HUES48 (cell line): ENCODE results near the gene TCFL5.

Experiments
- H3K27ac ChIP-seq: one replicate; pipeline ENCODE4 v1.7.0; 2013; ENCODE audit warnings: low read depth, low read length, inconsistent platforms
- H3K27me3 ChIP-seq: 2 replicates; pipeline ENCODE4 v1.6.1; 2013; ENCODE audit warnings: mild to moderate bottlenecking, low read length; ENCODE audit not compliant: control insufficient read depth, insufficient read depth
- H3K36me3 ChIP-seq: 2 replicates; pipeline ENCODE4 v1.6.1; 2013; ENCODE audit warnings: low read length; ENCODE audit not compliant: control insufficient read depth, insufficient read depth
- H3K4me1 ChIP-seq: 2 replicates; pipeline ENCODE4 v1.6.1; 2013; ENCODE audit warnings: mild to moderate bottlenecking, low read length; ENCODE audit not compliant: control insufficient read depth, insufficient read depth
- H3K4me3 ChIP-seq: 2 replicates; pipeline ENCODE4 v1.5.1; 2013; ENCODE audit warnings: mild to moderate bottlenecking, low read depth, low read length
- H3K9ac ChIP-seq: 2 replicates; pipeline ENCODE4 v1.6.1; 2013; ENCODE audit warnings: mild to moderate bottlenecking, low read depth, low read length, moderate library complexity
- H3K9me3 ChIP-seq: 2 replicates; pipeline ENCODE4 v1.6.1; 2013; ENCODE audit warnings: low read length; ENCODE audit not compliant: control insufficient read depth, insufficient read depth

The TCFL5 gene

DNA sequence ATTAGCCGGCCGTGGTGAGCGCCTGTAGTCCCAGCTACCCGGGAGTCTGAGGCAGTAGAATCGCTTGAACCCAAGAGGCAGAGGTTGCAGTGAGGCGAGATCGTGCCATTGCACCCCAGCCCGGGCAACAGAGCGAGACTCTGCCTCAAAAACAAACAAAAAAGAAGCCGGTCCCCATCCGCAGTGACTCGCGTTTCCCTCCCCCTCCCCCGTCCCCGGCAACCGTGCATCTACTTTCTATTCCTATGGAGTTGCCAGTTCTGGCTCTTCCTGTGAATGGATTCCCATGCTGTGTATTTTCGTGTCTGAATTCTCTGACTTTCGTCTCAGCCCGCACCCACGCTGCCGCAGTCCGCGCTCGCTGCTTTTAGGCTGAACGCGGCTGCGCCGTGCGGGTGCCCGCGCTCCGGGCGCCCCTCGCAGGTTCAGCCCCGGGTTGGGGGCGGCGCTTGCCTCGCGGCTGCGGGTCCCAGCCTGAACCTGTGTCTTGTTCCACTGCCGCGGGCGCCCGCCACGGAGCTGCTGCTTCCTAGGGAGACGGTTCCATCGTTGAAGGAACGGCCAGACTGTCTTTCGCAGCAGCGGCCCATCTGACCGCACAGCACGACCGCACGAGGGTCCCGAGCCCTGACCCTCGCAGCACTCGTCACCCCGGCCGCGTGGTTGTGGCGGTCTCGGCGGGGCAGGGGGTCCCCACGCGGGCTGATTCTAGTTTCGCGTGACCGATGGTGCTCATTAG is 66.4 kb downstream of the TCFL5 start:
- Histone ChIP-seq H3K4me1 (no peaks in the 10 kb centered on the region; the same call in 1 of the 2 replicates), H3K9ac (no peak overlapping the region), H3K4me3 (peak overlapping the region; percentile 73), H3K27ac (no peak overlapping the region), H3K9me3 (no peaks in the 10 kb centered on the region), H3K27me3 (peaks cover 16% of the 10 kb centered on the region), H3K36me3 (peaks cover 24% of the 10 kb centered on the region)

DNA sequence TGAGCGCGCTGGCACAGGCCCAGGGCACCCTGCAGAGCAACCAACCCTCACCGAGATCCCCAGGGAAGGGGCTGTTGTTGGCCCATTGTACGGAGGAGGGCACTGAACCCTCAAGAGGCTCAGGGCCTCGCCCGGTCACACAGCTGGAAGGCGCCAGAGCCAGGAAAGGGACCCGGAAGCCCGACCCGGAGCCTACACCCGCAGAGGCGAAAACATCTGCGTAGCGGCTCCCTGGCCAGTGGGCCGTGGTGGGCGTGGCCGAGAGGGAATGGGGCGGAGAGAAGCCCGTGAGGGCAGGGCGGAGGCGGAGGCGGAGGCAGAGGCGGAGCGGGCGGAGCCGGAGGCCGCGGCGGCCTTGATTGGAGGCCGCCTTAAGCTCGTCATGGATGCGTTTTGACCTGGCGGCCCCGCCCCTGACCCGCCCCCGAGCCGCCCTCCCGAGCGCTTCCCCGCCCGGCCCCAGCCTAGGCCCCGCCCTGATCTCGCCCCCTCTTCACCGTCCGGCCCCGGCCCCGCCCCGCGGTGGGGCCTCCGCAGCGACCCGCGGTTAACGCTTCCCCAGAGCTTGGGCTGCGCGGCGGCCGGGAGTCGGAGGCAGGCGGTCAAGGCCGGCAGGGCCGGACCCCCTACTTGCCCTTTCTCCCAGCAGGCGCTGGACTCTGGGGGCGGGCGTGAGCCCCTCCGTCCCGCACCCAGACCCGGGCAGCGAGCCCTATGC is 67.5 kb downstream of the TCFL5 start:
- Histone ChIP-seq H3K4me1 (no peaks in the 10 kb centered on the region; the same call in 1 of the 2 replicates), H3K27me3 (peaks cover 16% of the 10 kb centered on the region), H3K9ac (no peak overlapping the region), H3K4me3 (peak overlapping the region; percentile 73), H3K27ac (peak overlapping the region; percentile 47), H3K9me3 (no peaks in the 10 kb centered on the region), H3K36me3 (peaks cover 14% of the 10 kb centered on the region)

DNA sequence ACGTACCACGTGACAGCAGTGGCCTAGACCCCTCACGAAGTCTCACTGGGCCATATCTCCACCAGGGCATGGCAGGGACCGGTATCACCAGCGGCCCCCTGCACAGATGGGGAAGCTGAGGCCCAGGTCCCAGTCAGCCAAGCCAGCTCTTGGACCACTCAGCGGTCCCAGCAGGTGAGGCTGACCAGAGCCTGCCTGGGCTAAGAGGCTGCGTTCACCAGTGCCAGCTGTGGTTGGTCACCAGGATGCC is 67.9 kb downstream of the TCFL5 start:
- Histone ChIP-seq H3K4me3 (peak overlapping the region; percentile 49), H3K9me3 (no peaks in the 10 kb centered on the region), H3K27me3 (peaks cover 16% of the 10 kb centered on the region), H3K36me3 (peaks cover 9% of the 10 kb centered on the region), H3K4me1 (no peaks in the 10 kb centered on the region; the same call in 1 of the 2 replicates), H3K9ac (no peak overlapping the region), H3K27ac (peak overlapping the region; percentile 47)

DNA sequence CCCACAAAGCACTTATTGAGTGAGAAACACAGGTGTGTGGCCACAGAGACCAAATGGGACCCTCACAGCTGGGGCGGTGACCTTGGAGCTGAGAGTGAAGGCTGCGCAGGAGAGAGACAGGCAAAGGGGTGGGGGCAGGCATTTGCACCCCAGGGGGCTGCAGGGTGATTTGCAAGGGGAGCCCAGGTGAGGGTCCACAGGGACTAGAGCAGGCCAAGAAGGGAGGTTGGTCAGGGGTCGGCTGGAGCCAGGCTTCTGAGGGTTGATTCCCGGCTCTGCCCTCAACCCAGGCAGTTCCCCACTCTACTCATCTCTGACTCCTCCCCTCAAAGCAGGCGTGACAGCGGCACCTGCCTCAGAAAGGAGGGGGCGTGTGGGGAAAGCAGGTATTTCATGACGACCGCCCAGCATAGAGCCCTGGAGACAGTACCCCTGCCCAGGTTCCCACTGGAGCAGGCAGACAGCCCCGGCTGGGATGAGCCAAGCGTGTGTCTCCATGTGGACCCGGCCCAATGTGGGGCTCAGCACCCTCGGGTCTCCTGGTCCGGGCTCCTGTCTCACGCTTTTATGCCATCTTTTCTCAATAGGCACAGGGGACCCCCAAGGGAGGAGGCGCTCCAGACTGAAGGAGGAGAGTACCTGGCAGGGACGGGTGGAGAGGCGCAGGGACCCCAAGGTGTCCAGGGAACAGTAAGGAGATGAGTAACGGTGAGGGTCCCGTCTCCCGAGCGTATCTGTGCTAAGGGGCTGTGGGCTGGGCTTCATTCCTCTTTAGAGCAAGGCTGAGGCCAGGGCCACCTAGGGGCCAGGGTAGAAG is 68.5 kb downstream of the TCFL5 start:
- Histone ChIP-seq H3K4me3 (no peak overlapping the region), H3K4me1 (no peaks in the 10 kb centered on the region; the same call in 1 of the 2 replicates), H3K36me3 (peaks cover 4% of the 10 kb centered on the region; the same call in 1 of the 2 replicates), H3K9ac (no peak overlapping the region), H3K9me3 (no peaks in the 10 kb centered on the region), H3K27me3 (peaks cover 16% of the 10 kb centered on the region), H3K27ac (no peak overlapping the region)

DNA sequence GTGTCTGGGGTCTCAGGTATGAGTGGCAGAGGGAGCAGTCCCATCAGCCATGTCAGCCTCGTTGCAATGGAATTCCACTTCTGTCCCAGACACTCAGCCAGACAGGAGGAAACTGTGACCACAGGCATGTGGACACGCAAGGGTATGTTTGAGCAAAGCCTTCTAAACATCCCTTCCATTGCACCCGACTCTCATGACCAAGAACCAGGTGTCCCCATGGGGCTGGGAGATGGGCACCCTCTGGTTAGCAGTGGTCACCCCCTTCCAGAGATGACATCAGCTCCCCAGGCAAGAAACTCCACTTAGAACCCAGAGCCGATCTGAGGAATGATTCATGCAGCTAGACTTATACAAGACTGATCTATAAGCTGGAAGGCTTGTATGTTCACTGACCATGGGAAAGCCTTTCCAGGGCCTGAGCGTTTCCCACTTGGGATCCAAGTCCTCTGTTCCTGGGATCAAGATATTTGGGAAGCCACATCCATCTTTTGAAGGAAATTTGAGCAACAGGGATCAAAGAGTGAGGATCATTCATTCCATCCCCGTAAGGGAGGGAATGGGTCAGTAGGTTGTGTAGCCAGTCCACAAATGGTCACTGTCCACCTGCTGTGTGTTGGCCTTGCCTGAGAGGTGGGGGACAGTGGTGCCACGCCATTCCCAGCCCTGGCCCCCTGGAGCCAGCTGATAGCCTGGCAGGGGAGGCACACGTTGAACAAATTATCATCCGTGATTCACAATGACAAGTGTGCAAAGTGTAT is 69.3 kb downstream of the TCFL5 start:
- H3K4me1 ChIP-seq = no peaks in the 10 kb centered on the region; the same call in 1 of the 2 replicates

DNA sequence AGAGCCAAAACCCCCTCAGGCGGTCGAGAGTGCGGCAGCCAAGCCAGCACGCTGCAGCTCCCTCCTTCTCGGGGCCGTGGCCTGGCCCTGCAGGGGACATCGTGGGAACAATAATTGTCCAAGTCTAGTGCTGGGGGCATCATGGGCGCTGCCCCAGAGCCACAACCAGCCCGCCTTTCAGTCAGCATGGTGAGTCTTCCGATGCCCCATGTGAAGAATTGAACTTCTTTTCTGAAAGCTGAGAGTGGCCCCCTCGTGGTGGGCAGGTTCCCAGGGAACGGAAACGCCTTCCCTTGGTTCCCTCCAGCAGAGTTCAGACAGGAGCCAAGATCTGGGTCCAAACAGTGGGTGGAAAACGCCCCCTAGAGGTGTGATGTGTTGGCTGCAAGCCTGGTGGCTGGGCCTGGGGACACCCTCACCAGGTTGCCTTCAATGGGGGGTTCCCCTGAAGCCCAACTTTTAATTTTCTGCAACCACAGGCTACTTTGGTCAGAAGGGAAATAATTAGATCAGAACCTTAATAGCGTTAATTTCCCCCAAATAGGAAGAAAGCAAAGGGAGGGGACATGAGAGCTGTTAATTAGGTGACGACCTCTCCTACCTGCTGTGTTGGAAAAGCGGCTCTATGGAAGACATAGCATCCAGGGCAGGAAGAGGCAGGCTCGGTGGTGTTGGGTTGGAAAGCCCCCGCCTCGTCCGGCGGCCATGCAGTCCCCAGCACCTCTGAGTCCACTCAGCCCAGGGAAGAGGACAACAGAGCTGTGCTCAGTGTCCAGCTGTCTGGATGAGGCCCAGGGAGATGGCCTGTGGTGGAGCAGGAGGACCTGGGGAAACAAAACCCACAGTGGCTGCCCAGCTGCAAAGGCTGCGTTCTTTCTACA is 70.1 kb downstream of the TCFL5 start:
- Histone ChIP-seq H3K36me3 (no peaks in the 10 kb centered on the region), H3K4me1 (no peaks in the 10 kb centered on the region; the same call in 1 of the 2 replicates), H3K27me3 (peaks cover 16% of the 10 kb centered on the region), H3K27ac (no peak overlapping the region), H3K9me3 (no peaks in the 10 kb centered on the region), H3K4me3 (peak overlapping the region; percentile 53), H3K9ac (no peak overlapping the region)

More for the DNA sequence above, 69.3 kb downstream of the TCFL5 start:
- H3K36me3 ChIP-seq = no peaks in the 10 kb centered on the region
- H3K9me3 ChIP-seq = no peaks in the 10 kb centered on the region
- no peak overlapping the region for H3K27ac ChIP-seq
- peaks cover 16% of the 10 kb centered on the region for H3K27me3 ChIP-seq
- H3K4me3 ChIP-seq = no peak overlapping the region
- H3K9ac ChIP-seq = no peak overlapping the region
